ENCODE data around the gene PTCH2.
"Not testable (repeated sequence)": the region's sequence is repeated elsewhere in the genome, so short reads cannot be mapped to it uniquely, and the experiment has no call there.

The PTCH2 gene

DNA sequence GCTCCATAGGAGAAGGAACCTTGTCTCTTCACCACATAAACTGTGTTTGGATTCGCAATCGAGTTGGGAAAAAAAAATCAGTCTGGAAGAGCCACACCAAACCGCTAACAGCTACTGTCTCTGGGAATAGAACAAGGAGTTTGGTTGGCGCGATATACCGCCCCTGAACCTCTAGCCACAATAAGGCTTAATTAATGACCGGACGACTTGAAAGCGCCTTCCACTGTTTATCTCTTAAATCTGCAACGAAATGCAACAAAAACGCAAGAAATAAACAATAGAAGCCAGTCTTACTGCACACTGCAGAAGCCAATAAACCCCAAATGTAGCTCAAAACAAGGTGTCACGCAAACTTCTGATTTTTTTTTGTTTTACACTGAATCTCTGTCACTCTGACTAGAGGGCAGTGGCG lies 23.9 kb downstream of the PTCH2 start:
- no peak for DNase-seq (ENCODE audit: low read depth in 2 of 2)

DNA sequence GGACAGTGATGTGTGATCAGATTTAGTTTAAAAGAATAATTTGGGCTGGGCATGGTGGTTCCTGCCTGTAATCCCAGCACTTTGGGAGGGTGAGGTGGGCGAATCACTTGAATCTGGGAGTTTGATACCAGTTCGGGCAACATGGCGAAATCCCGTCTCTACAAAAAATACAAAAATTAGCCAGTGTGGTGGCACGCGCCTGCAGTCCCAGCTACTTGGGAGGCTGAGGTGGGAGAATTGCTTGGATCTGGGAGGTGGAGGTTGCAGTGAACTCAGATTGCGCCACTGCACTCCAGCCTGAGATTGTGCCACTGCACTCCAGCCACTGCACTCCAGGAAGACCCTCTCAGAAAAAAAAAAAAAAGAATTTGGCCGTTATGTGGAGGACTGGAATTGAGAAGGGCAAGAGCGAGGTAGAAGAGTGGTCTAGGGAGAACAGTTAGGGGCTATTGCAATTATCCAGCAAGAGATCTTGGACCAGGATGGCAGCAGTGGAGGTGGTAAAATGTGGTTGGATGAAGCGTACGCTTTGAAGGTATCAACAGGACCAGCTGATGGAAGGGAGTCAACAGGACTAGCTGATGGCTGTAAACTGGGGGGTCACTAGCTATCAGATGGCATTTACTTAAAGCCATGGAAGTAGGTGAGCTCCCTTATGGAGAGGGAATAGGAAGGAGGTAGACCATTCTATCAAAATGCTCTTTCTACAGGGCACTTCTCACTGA lies 25.1 kb downstream of the PTCH2 start:
- no peak for DNase-seq (ENCODE audit: low read depth in 2 of 2)

DNA sequence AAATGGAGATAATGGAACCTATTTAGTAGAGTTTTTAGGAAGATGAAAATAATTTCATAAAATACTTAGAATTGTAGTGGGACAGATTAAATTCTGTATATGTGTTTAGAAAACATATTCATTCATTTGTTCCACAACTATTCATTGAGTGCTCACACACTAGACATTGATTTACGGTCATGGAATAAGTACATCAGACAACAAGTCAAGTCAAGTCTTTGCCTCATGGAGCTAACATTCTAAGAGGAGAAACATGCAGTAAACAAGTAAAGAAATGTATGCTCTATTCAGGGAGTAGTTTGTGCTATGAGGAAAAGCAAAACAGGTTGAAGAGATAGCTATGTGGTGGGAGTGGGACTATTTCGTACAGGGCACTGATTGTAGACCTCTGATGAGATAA lies 25.7 kb downstream of the PTCH2 start:
- no peak for DNase-seq (ENCODE audit: low read depth in 2 of 2)

DNA sequence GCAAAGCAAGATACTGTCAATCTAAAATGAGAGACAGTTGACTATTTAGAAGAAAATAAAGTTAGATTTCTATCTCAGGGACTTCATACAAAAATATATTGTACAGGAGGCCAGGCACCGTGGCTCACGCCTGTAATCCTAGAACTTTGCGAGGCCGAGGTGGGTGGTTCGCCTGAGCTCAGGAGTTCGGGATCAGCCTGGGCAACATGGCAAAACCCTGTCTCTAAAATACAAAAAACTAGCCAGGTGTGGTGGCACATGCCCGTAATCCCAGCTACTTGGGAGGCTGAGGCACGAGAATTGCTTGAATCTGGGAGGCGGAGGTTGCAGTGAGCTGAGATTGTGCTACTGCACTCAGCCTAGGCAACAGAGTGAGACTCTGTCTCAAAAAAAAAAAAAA lies 27.1 kb downstream of the PTCH2 start:
- not testable (repeated sequence) for DNase-seq (ENCODE audit: low read depth in 2 of 2)

DNA sequence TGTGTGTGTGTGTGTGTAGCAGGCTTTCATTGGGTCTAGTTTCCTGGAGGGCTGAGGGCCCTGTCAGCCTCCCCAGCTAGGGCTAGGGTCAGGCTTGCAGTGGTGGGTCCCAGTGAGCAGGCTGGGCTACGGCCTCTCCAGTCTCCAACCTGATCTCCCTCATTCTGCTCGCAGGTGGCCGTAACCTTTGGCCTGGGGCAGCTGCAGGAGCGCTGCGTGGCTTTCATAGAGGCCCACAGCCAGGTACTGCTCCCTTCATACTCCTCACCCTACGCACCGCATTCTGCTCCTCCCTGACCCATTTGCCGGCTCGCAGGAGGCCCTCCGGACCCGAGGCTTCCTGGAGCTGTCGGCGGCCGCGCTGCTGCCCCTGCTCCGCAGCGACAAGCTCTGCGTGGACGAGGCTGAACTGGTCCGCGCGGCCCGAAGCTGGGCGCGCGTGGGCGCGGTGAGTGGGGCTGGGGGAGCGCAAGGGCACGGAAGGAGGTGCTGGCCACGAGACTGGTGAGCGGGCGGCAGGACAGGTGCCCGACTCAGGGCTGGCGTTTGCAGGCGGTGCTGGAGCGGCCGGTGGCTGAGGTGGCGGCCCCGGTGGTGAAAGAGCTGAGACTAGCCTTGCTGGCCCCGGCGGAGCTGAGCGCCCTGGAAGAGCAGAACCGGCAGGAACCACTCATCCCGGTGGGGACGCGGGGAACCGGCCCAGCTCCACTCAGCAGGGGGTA lies 30.1 kb downstream of the PTCH2 start:
- no peak for DNase-seq (ENCODE audit: low read depth in 2 of 2)

DNA sequence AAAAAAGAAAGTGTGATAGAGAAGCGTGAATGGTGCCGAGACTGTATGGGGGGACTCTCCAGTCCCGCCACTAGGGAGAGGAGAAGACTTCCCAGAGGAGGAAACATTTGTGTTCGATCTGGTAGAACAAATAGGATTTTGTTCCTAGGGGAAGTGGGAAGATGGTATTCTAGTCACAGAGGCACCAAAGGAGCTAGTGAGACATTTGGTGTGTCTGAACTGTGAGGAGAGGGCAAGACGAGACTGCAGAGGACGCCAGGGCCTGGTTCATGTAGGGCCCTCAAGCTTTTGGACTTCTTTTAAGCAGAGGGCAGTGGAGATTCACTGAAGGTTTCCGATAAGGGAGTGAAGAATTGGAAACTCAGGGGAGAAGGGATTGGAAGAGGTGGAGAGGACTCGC lies 31.8 kb downstream of the PTCH2 start:
- no peak for DNase-seq (ENCODE audit: low read depth in 2 of 2)

DNA sequence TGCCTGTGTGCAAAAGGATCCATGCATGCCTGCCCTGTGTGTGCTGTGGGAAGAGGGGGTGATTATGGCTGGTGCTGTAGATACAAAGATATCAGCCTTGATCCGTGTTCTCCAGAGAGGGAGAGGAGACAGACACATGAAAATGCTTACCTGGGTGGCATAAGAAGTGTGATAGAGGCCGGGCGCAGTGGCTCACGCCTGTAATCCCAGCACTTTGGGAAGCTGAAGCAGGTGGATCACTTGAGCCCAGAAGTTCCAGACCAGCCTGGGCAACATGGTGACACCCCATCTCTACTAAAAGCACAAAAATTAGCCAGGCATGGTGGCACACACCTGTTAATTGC lies 32.3 kb downstream of the PTCH2 start:
- not testable (repeated sequence) for DNase-seq (ENCODE audit: low read depth in 2 of 2)

DNA sequence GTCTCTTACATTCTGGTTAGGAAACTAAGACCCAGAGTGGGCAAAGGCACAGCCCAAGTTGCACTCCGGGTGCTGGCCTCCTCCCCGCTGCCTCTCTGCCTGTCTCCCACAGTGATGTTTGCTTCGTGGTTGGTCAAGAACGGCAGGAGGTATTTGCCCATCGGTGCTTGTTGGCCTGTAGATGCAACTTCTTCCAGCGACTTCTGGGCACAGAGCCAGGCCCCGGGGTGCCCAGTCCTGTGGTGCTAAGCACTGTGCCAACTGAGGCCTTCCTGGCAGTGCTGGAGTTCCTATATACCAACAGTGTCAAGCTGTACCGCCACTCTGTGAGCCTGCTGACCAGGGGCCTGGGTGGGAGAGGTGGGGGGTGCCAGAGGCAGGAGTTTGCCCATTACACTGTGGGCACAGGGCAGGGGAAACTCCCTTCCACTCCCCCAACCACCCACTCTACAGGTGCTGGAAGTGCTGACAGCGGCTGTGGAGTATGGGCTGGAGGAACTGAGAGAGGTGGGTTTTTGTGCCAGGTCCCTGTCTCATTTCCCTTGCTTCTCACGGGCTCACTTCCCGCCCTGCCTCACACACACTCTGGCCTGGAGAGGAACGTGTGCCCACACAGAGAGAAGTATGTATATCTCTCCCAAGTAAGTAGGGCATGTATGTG lies 32.8 kb downstream of the PTCH2 start:
- no peak for DNase-seq (ENCODE audit: low read depth in 2 of 2)

DNA sequence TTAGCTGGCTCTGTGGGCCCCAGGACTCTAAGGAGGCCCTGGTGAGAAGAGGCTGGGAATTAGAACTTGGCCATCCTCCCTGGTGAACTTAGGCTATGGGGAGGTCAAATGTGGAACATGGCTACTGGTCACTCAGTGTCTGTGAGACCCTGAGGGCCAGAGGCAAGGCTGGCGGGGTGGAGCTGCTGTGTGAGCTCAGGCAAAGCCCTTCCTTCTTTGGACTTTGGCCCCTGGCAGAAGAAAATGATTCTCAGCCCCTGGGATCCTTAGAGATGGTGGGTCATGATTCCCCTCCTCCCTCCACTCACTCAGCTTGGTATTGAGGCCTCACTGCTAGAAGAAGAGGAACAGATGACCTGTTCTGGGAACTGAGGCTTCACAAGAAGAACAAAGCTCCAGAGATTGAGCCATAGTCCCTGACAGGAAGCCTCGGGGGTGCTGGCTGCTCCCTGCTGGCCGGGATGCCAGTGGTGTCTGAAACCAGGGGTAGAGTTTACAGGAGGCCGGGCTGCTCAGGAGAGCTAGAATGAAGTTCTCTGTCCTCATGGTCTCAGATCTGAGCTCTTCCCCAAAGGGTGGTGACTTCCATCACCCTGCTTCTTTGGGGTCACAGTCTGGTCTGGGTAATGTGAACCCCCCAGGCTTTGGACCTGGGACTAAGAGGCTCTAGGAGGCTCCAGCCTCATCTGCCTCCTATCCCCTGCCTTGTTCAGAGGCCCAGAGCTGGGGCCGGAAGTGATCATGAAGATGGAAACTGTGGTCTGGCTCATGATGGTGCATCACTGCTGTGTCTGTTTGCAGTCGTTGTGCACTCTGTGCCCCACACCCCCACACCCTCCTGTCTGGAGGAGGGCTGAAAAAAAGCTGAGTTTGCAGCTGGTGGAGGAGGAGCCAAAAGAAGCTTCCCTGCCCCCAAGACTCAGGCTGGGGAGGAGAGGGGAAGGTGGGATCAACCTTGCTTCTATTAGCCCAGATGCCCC lies 33.8 kb downstream of the PTCH2 start:
- peak; percentile 62 to 64 for DNase-seq (ENCODE audit: low read depth in 2 of 2)

DNA sequence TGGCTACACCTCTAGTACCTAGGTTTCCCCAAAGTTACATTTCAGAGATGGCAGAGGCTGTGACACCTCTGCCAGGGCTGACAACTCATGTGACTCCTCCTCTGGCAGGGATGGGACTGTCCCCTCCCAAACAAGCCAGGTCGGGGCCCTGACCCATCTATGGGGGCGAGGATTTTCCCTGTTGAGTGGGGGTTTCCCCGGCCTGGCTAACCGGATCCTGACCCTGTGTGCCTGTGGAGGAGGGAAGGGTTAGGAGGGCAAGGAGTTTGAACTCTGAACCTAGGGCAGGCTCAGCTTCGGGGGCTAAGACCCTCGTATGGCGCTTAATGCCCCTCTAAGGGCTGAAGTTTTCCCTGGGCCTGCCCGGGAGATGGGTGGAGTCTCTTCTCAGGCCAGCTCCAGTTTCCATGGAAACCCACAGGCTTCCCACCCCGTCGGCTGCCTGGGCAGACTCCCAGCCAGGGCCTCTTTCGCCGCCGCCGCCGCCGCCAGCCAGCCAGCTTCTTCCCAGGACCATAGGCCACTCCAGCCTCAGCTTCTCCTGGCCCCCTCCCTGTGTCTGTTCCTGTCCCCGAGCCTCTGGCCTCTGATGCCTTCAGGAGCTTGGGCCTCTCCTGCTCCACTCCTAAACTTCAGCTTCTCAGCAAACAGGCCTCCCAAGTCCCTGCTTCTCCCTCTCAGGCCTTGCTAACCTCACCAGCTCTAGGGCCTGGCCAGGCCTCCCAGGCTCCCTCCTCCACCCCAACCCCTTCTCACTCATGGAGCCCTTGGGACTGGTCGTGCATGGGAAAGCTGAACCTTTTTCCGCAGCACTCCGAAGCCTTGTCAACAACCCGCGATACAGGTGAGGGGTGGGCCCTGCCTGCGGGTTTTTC lies 34.8 kb downstream of the PTCH2 start, which contains the start of gene BTBD19:
BTBD19 (plus strand) TSS at position 461 of the 875 bp plus-strand sequence; CDS start at position 759, 298 bp downstream.
- no peak for DNase-seq (ENCODE audit: low read depth in 2 of 2)

DNA sequence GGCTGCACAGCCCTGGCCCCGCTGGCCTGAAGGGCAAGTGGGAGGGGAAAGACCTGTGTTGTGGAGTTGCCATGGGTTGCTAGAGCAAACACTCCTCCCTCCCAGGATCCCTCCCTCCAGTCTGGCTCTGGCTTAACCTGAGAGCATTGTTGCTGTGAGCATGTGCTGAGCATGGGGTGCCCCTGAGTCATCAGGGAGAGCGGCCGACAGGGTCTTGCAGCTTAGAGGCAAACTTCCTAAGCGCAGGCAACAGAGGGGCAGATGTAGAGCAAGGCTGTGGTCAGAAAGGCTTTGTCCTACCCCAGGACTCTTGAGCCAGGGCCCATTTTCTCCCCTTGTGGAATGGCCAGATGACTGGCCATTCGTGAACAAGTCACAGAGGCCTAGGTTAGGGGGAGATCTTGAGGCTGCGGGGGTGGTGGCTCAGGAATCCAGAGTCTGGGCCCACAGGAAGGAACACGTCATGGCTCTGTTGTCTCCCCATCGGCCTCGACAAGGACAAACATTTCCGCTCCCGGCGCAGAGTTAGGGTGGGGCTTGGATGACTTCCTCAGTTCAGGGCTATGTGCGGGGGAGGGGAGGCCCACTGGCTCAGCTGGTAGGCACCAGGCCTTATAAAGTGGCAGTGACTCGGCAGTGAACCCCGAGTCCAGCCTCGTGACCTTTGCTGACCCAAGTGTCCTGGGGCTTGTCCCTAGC lies 35.5 kb downstream of the PTCH2 start:
- peak; percentile 73 to 76 for DNase-seq (ENCODE audit: low read depth in 2 of 2)

DNA sequence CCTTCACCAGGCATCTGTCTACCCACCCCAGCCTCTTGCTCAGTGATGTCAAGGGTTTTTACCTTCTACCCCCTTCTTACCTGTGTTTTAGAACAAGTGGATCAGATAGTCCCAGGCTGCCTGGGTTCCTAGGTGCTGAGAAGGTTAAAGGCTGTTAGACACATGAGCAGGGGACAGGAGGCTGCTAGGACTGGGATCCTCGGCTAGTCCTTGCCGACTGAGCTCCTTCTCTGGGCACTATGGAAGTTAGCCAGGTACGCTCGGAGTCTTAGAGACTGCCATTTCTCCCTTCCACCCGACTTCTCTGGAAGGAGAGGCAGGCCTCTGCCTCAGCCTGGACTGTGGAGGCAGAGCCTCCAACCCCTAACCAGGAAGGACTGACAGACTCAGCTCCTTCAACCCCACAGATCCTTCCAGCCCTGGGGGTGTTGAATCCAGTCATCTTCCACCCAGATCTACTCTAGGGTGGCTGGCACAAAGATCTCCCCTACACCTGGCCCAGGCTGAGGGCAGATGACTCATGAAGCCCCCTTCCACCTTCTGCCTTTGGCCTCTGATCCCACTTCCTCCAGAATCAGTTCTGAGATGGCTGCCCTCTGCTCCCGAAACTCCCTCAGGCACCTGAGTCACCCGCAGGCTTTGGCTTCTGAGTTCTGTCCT lies 36.2 kb downstream of the PTCH2 start, which contains the start of gene DYNLT4:
DYNLT4 (minus strand) TSS at position 648 of the 660 bp plus-strand sequence. CDS start 683 bp downstream, outside the sequence.
- DNase-seq (ENCODE audit: low read depth in 2 of 2): no peak

DNA sequence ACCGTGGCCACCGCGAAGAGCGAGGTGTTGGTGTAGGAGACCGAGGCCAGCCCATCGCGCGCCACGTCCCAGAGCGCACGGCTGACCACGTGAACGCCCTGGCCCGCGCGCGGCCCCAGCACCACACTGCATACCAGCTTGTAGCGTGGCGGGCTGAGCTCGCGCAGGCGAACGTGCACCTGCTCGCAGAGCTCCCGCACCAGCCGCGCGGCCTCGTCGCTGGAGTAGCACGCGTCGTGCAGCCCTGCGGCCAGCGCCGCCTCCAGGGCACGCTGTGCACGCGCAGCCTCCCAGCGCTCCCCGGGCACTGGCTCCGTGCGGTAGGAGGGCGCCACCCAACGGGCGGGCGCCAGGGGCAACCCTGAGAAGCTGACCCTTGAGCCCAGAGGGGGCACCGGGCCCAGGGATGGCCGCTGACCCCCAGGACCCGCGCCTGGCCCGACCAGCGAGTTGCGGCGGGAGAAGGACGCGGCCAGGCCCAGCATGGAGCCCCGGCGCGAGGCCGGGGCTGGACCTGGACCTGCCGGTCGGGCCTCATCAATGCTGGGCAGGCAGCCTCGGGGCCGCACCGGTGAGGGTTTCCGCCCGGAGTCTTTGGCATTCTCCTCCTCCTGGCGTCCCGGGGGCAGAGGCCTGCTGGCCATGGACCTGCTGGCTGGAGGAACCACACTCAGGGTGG lies 36.9 kb downstream of the PTCH2 start:
- DNase-seq (ENCODE audit: low read depth in 2 of 2): no peak

DNA sequence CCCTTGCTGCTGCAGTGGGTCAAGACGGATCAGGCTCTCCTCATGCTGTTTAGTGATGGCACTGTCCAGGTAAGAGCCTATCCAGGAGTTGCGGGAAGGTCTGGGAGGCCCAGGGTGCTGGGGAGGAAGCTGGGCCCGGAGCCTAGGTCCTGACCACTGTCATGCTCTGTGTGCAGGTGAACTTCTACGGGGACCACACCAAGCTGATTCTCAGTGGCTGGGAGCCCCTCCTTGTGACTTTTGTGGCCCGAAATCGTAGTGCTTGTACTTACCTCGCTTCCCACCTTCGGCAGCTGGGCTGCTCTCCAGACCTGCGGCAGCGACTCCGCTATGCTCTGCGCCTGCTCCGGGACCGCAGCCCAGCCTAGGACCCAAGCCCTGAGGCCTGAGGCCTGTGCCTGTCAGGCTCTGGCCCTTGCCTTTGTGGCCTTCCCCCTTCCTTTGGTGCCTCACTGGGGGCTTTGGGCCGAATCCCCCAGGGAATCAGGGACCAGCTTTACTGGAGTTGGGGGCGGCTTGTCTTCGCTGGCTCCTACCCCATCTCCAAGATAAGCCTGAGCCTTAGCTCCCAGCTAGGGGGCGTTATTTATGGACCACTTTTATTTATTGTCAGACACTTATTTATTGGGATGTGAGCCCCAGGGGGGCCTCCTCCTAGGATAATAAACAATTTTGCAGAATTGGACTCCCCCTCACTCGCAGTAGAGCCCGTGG lies 37.6 kb downstream of the PTCH2 start:
- DNase-seq (ENCODE audit: low read depth in 2 of 2): no peak

DNA sequence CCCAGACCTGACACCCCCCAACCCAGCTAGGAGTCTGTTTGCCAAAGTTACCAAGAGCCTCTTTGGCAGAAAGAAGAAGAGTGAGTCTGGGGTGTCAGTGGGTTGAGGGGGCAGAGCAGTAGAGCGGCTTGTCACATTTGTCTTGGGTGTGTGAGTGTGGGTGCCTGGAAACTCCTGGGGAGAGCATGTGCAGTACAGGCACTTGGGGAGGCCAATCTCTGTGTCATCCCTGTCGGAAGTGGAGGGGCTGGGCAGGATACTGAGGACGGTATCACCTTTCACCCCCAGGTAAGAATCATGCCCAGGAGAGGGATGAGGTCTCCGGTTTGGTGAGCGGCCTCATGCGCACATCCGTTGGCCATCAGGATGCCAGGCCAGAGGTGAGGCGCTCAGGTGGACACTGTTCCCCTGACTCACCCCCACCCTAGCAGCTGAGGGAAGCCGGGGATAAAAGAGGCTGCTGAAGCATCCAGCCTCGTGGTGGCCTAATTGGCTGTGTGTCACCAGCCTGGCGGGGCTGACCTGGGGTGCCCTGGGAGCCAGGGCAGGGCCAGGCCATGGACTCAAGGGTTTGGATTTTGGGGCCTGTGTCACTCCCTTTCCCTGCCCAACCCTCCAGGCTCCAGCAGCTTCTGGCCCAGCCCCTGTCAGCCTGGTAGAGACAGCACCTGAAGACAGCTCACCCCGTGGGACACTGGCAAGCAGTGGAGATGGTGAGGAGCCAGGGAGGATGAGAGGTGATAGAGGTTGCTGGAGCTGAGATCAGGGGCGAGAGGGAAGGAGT lies 39.5 kb downstream of the PTCH2 start:
- DNase-seq (ENCODE audit: low read depth in 2 of 2): no peak

DNA sequence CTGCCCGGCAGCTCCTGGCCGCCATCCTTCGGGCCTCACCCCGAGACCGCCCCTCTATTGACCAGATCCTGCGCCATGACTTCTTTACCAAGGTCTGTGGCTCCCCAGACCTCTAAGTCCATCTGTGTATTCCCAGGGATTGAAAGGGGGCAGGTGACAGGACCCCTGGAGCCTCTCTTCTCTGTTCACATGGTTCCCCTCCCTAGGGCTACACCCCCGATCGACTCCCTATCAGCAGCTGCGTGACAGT lies 40.1 kb downstream of the PTCH2 start:
- no peak for DNase-seq (ENCODE audit: low read depth in 2 of 2)

DNA sequence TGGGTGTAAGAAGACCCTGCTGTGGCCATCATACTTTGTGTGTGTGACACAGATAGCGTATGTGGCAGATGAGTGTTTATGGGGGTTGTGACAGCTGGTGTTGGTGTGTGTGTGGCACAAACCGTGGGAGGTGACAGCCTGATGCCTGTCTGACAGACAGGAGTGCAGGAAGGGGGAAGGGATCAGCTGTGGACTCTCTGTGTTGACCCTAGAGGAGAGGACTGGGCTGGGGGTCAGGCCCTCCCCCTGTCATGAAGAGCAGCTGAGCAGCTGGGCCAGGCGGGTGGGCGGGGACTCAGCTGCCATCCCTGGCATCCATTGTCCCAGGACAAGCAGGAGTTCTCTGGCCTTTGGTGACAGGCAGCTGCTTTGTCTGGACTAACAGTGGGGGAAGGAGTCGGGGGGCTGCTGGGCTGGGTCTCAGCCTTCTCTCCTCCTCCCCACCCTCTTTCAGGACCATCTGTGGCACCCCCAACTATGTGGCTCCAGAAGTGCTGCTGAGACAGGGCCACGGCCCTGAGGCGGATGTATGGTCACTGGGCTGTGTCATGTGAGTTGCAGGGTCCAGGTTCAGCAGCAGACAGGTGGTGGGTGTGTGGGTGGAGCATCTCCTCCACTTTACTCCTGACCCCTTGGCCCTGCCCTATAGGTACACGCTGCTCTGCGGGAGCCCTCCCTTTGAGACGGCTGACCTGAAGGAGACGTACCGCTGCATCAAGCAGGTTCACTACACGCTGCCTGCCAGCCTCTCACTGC lies 40.6 kb downstream of the PTCH2 start:
- no peak for DNase-seq (ENCODE audit: low read depth in 2 of 2)
